Fibroblast of lung (primary cell): ENCODE data around the gene ADNP2.

Experiments used
- EZH2 ChIP-seq: IDR thresholded peaks from 2 replicates; pipeline ENCODE4 v1.5.1; 2012; ENCODE audit warnings: low read length, control low read depth, mild to moderate bottlenecking; ENCODE audit errors: missing control alignments
- TF ChIP-seq, protein P1 (sequence below), 2 donors: IDR thresholded peaks in 1 of 2; conservative IDR thresholded peaks in 1 of 2; 1 replicate in 1 of 2; 2 replicates in 1 of 2; pipeline ENCODE4 v1.5.1; 2011 to 2012; ENCODE audit warnings: low read length in 2 of 2, control low read depth in 1 of 2, inconsistent platforms in 1 of 2, low read depth in 1 of 2, mild to moderate bottlenecking in 1 of 2

DNA sequence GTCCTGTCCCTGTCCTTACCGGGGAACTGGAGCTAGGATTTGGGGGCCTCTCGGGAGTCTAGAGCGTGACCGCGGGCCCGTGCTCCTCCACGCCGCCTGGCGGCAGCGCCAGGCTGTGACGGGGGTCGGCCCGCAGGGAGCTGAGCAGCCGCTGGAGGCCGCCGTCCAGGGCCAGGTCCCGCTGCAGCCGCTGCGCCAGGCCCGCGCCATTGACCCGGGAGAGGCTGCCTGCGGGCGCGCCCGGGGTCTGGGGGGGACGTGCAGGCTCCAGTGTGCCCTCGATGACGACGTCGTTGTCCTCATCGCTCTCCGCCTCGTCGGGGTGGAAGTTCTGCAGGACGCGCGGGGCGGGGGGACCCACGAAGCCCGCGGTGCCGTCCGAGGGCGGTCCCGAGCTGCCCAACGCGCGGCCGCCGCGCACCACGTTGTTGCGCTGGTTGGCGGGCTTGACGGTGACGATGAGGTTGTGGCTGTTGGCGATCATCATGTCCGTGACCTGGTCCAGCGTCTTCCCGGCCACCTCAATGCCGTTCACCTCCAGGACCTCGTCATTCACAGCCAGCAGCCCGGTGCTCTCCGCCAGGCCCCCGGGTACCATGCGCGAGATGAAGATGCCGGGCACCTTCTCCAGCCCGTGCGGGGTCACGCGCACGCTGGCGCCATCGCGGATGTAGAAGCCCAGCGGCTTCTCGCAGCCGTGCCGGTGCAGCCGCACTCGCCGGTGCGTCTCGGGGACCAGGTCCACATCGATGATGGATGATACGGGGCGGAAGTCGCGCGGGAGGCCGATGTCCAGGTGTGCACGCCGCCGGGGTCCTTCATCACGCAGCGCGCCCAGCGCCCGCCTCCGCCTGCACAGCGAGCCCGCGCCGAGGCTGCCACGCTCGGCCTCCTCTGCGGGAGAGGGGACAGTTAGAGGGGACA lies 50.9 kb downstream of the ADNP2 start:
- TF ChIP-seq, protein P1, sequence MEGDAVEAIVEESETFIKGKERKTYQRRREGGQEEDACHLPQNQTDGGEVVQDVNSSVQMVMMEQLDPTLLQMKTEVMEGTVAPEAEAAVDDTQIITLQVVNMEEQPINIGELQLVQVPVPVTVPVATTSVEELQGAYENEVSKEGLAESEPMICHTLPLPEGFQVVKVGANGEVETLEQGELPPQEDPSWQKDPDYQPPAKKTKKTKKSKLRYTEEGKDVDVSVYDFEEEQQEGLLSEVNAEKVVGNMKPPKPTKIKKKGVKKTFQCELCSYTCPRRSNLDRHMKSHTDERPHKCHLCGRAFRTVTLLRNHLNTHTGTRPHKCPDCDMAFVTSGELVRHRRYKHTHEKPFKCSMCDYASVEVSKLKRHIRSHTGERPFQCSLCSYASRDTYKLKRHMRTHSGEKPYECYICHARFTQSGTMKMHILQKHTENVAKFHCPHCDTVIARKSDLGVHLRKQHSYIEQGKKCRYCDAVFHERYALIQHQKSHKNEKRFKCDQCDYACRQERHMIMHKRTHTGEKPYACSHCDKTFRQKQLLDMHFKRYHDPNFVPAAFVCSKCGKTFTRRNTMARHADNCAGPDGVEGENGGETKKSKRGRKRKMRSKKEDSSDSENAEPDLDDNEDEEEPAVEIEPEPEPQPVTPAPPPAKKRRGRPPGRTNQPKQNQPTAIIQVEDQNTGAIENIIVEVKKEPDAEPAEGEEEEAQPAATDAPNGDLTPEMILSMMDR (conservative IDR thresholded peaks at IDR 0.05 in 1 of 2, IDR thresholded peaks at IDR 0.05 in 1 of 2; ENCODE audit: low read depth in 1 of 2, low read length in 2 of 2): peak; percentile 16 to 33
- TF ChIP-seq EZH2: no peak
